ENCODE data around the gene AKIRIN1.

GRCh38 chr1:39036678-39037077 is 45.6 kb downstream of the AKIRIN1 start:
- TF ChIP-seq CTCF (conservative IDR thresholded peaks at IDR 0.05) (no peak), EZH2 (IDR thresholded peaks at IDR 0.05; ENCODE audit: low read depth) (no peak)

All from PC-9 (cell line).